Loucy (cell line): Measurements from ENCODE around the gene SLC35A5.

ENCODE experiments used
- H2AFZ ChIP-seq: fragments of 200-600 bp; sonication (generic); 2 replicates; pipeline ENCODE4 v1.6.0; 2016; ENCODE audit warnings: antibody characterized with exemption, mild to moderate bottlenecking, low read length, moderate library complexity
- H3F3A ChIP-seq: fragments of 200-600 bp; 2 replicates; pipeline ENCODE4 v1.6.0; 2016; ENCODE audit warnings: antibody characterized with exemption, low read depth, mild to moderate bottlenecking
- H3K27me3 ChIP-seq: fragments of 200-600 bp; sonication (generic); 2 replicates; pipeline ENCODE4 v1.6.1; 2014; ENCODE audit warnings: low read length, mild to moderate bottlenecking; ENCODE audit not compliant: insufficient read depth, poor library complexity, severe bottlenecking
- H3K36me3 ChIP-seq: fragments of 200-600 bp; sonication (generic); 2 replicates; pipeline ENCODE4 v1.6.1; 2016; ENCODE audit warnings: low read length; ENCODE audit not compliant: insufficient read depth
- H3K4me1 ChIP-seq: fragments of 200-600 bp; sonication (generic); 2 replicates; pipeline ENCODE4 v1.5.1; 2014; ENCODE audit warnings: low read length, mild to moderate bottlenecking; ENCODE audit not compliant: insufficient read depth, poor library complexity, severe bottlenecking
- H3K4me2 ChIP-seq: fragments of 200-600 bp; sonication (generic); 2 replicates; pipeline ENCODE4 v1.6.0; 2014; ENCODE audit warnings: antibody characterized with exemption, low read length, low read depth, mild to moderate bottlenecking; ENCODE audit not compliant: poor library complexity, severe bottlenecking
- H3K4me3 ChIP-seq: fragments of 200-600 bp; sonication (generic); 2 replicates; pipeline ENCODE4 v1.5.1; 2014; ENCODE audit warnings: low read length, mild to moderate bottlenecking, mixed read lengths; ENCODE audit not compliant: poor library complexity, severe bottlenecking
- H3K79me2 ChIP-seq: fragments of 200-600 bp; sonication (generic); 2 replicates; pipeline ENCODE4 v1.6.1; 2014; ENCODE audit warnings: low read length; ENCODE audit not compliant: insufficient read depth
- H3K9ac ChIP-seq: fragments of 200-600 bp; sonication (generic); 2 replicates; pipeline ENCODE4 v1.6.0; 2014; ENCODE audit warnings: mild to moderate bottlenecking, low read depth, low read length, moderate library complexity; ENCODE audit not compliant: poor library complexity, severe bottlenecking
- H3K9me2 ChIP-seq: fragments of 200-600 bp; sonication (generic); replicated peaks from 2 replicates; pipeline ENCODE4 v1.6.1; 2016; ENCODE audit warnings: low read depth, low read length, mixed read lengths
- H3K9me3 ChIP-seq: fragments of 200-600 bp; sonication (generic); 2 replicates; pipeline ENCODE4 v1.6.1; 2014; ENCODE audit warnings: mild to moderate bottlenecking, antibody characterized with exemption, low read length, low read depth; ENCODE audit not compliant: insufficient read depth
- H4K20me1 ChIP-seq: fragments of 200-600 bp; sonication (generic); 2 replicates; pipeline ENCODE4 v1.6.0; 2014; ENCODE audit warnings: antibody characterized with exemption, low read length, mild to moderate bottlenecking; ENCODE audit not compliant: insufficient read depth, poor library complexity, severe bottlenecking
- CTCF ChIP-seq: fragments of 200-600 bp; sonication (generic); conservative IDR thresholded peaks from 2 replicates; pipeline ENCODE4 v1.5.1; 2014; ENCODE audit warnings: mild to moderate bottlenecking, antibody characterized with exemption, low read length
- EZH2phosphoT487 ChIP-seq: fragments of 200-600 bp; IDR thresholded peaks from 2 replicates; pipeline ENCODE4 v1.6.1; 2018; ENCODE audit warnings: antibody characterized with exemption, mild to moderate bottlenecking, moderate library complexity, borderline replicate concordance

SLC35A5 gene

GRCh38 chr3:112607863-112608262 lies 46.0 kb downstream of the SLC35A5 start:
- Histone ChIP-seq H3K27me3 (no peaks in the 10 kb centered on the region), H3K36me3 (no peaks in the 10 kb centered on the region), H3K4me1 (peaks cover 23% of the 10 kb centered on the region), H3K4me2 (no peak overlapping the region), H3K79me2 (no peaks in the 10 kb centered on the region), H3F3A (no peaks in the 10 kb centered on the region), H3K4me3 (no peak overlapping the region), H2AFZ (no peak overlapping the region), H3K9me2 (no peaks in the 10 kb centered on the region), H3K9me3 (no peaks in the 10 kb centered on the region), H4K20me1 (no peaks in the 10 kb centered on the region), H3K9ac (no peak overlapping the region)
- no peak for TF ChIP-seq CTCF
- TF ChIP-seq EZH2phosphoT487: no peak

GRCh38 chr3:112610121-112610520 lies 48.3 kb downstream of the SLC35A5 start:
- no peaks in the 10 kb centered on the region for H3F3A ChIP-seq
- no peaks in the 10 kb centered on the region for H3K79me2 ChIP-seq
- H3K9me2 ChIP-seq: no peaks in the 10 kb centered on the region
- H3K9ac ChIP-seq: no peak overlapping the region
- TF ChIP-seq CTCF (no peak), EZH2phosphoT487 (no peak)
- H2AFZ ChIP-seq: peak overlapping the region; percentile 30; the same call in 1 of the 2 replicates
- no peaks in the 10 kb centered on the region for H3K36me3 ChIP-seq
- no peaks in the 10 kb centered on the region for H3K9me3 ChIP-seq
- no peak overlapping the region for H3K4me3 ChIP-seq
- H3K4me2 ChIP-seq: no peak overlapping the region
- no peaks in the 10 kb centered on the region for H3K27me3 ChIP-seq
- peaks cover 10% of the 10 kb centered on the region for H3K4me1 ChIP-seq
- H4K20me1 ChIP-seq: no peaks in the 10 kb centered on the region

GRCh38 chr3:112611752-112612515 lies 50.1 kb downstream of the SLC35A5 start:
- H3K27me3 ChIP-seq: no peaks in the 10 kb centered on the region
- TF ChIP-seq CTCF: no peak
- TF ChIP-seq EZH2phosphoT487: no peak
- no peaks in the 10 kb centered on the region for H4K20me1 ChIP-seq
- H3K4me2 ChIP-seq: no peak overlapping the region
- no peaks in the 10 kb centered on the region for H3F3A ChIP-seq
- no peak overlapping the region for H3K9ac ChIP-seq
- no peaks in the 10 kb centered on the region for H3K9me3 ChIP-seq
- peaks cover 5% of the 10 kb centered on the region for H3K4me1 ChIP-seq
- no peak overlapping the region for H3K4me3 ChIP-seq
- no peaks in the 10 kb centered on the region for H3K36me3 ChIP-seq
- no peak overlapping the region for H2AFZ ChIP-seq
- no peaks in the 10 kb centered on the region for H3K9me2 ChIP-seq
- H3K79me2 ChIP-seq: no peaks in the 10 kb centered on the region
